Measurements from ENCODE around the gene LSM14B.

DNA sequence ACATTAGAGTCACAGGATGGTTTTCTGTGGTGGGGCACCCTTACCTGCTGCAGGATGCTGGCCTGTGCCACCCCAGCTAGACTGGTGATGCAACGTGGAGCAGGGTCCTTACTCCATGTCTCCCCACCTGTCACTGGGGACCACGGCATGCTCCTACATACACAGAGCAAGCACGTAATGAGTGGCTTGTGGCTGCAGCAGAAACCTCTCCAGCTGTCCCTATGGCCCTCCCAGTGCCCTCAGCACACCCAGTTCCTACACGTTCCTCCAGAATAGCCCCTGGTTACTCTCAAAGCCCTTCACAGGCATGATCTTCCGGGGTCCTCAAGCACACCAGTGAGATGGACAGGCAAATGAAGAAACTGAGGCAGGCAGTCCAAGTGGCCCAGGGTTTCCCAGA, 3.2 kb upstream of the LSM14B start:
- TF ChIP-seq, protein P1, sequence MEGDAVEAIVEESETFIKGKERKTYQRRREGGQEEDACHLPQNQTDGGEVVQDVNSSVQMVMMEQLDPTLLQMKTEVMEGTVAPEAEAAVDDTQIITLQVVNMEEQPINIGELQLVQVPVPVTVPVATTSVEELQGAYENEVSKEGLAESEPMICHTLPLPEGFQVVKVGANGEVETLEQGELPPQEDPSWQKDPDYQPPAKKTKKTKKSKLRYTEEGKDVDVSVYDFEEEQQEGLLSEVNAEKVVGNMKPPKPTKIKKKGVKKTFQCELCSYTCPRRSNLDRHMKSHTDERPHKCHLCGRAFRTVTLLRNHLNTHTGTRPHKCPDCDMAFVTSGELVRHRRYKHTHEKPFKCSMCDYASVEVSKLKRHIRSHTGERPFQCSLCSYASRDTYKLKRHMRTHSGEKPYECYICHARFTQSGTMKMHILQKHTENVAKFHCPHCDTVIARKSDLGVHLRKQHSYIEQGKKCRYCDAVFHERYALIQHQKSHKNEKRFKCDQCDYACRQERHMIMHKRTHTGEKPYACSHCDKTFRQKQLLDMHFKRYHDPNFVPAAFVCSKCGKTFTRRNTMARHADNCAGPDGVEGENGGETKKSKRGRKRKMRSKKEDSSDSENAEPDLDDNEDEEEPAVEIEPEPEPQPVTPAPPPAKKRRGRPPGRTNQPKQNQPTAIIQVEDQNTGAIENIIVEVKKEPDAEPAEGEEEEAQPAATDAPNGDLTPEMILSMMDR (IDR thresholded peaks at IDR 0.05) = no peak
- no peak for TF ChIP-seq ZFX (IDR thresholded peaks at IDR 0.05; ENCODE audit: borderline replicate concordance)
